Activated T-helper 9 cell treated with anti-CD3 and anti-CD28 coated beads, Interleukin-2, amount 50 U/mL, for 16 hours (primary cell): Measurements from ENCODE around the gene CISD2.
"Not testable (repeated sequence)": the region's sequence is repeated elsewhere in the genome, so short reads cannot be mapped to it uniquely, and the experiment has no call there.

ENCODE experiments used
- DNase-seq: peaks from one replicate; pipeline ENCODE4 v3.0.0-alpha.2; 2020; ENCODE audit warnings: low read depth

The CISD2 gene

GRCh38 chr4:102919697-102920096 is 50.9 kb downstream of the CISD2 start:
- DNase-seq = not testable (repeated sequence)

GRCh38 chr4:102935716-102936115 is 66.9 kb downstream of the CISD2 start:
- DNase-seq = no peak

GRCh38 chr4:102938063-102938462 is 69.3 kb downstream of the CISD2 start:
- DNase-seq = not testable (repeated sequence)
